Caco-2 (cell line): ENCODE data around the gene RSRC1. TPM values are rescaled to one million over a fixed set of nuclear protein-coding genes. Genes with fewer than 3 reads are reported as not detected.

Source experiments
- BruUV-seq: library from RNA; stranded (reverse); fragments of 400-500 nt; replicated peaks from 2 replicates; lab custom pipeline; 2021; lab: Mats Ljungman, UMichigan
- CTCF ChIA-PET: fragments of 300-600 bp; sonication (Branson Sonifier 250); formaldehyde crosslinking; loops from one replicate; lab custom pipeline; 2022; ENCODE audit warnings: antibody characterized with exemption; lab: Charles Lee
- POLR2A ChIA-PET: fragments of 300-600 bp; sonication (Branson Sonifier 250); formaldehyde crosslinking; loops from one replicate; lab custom pipeline; 2022; ENCODE audit warnings: antibody characterized with exemption; lab: Charles Lee
- DNase-seq, 2 experiments: peaks; one replicate each; pipeline versions ENCODE4 v3.0.0 to v3.0.0-alpha.2; 2020 to 2022
- H3K27me3 ChIP-seq: replicated peaks from 2 replicates; pipeline ENCODE4 v1.6.0; 2011; ENCODE audit warnings: low read length; ENCODE audit not compliant: control insufficient read depth, insufficient read depth
- H3K36me3 ChIP-seq: 2 replicates; pipeline ENCODE4 v1.5.1; 2011; ENCODE audit warnings: low read length; ENCODE audit not compliant: control insufficient read depth, insufficient read depth
- H3K4me1 ChIP-seq: fragments of 250-450 bp; sonication (Bioruptor Pico); 2 replicates; pipeline ENCODE4 v1.5.1; 2020; ENCODE audit warnings: mild to moderate bottlenecking
- H3K4me3 ChIP-seq: 2 replicates; pipeline ENCODE4 v1.5.1; 2011; ENCODE audit warnings: low read depth, mild to moderate bottlenecking, control low read depth, low read length
- H3K9me3 ChIP-seq: fragments of 250-450 bp; sonication (Bioruptor Pico); 2 replicates; pipeline ENCODE4 v1.5.1; 2020; ENCODE audit warnings: mild to moderate bottlenecking, moderate library complexity
- H3K27ac Mint-ChIP-seq: one replicate; pipeline ENCODE4 v1.8.0; 2022; ENCODE audit warnings: mixed read lengths; ENCODE audit not compliant: unreplicated experiment
- H3K27me3 Mint-ChIP-seq: one replicate; pipeline ENCODE4 v1.8.0; 2022; ENCODE audit warnings: mixed read lengths; ENCODE audit not compliant: insufficient read depth, unreplicated experiment
- H3K36me3 Mint-ChIP-seq: one replicate; pipeline ENCODE4 v1.8.0; 2022; ENCODE audit warnings: mild to moderate bottlenecking, mixed read lengths; ENCODE audit not compliant: insufficient read depth, unreplicated experiment
- H3K4me1 Mint-ChIP-seq: one replicate; pipeline ENCODE4 v1.8.0; 2022; ENCODE audit warnings: low read depth, mixed read lengths; ENCODE audit not compliant: unreplicated experiment
- H3K4me3 Mint-ChIP-seq: one replicate; pipeline ENCODE4 v1.8.0; 2022; ENCODE audit warnings: mild to moderate bottlenecking, moderate library complexity, mixed read lengths; ENCODE audit not compliant: unreplicated experiment
- H3K9me3 Mint-ChIP-seq: one replicate; pipeline ENCODE4 v1.8.0; 2022; ENCODE audit warnings: mixed read lengths; ENCODE audit not compliant: unreplicated experiment
- intact Hi-C: fragments of 100-400 bp; cut with micrococcal nuclease; formaldehyde crosslinking; loops from one replicate; pipeline ENCODE4 v1.10.0; 2022; ENCODE audit not compliant: unreplicated experiment
- total RNA-seq: library from RNA; stranded (reverse); gene quantifications from 2 replicates; pipeline ENCODE4 v1.2.3, GENCODE V29; 2022
- TF ChIP-seq, protein P1 (sequence below), 2 experiments: fragments of 200-600 bp in 1 of 2; IDR thresholded peaks; 1 replicate in 1 of 2; 2 replicates in 1 of 2; pipeline versions ENCODE4 v1.5.1 to v1.8.0; 2011 to 2022; ENCODE audit warnings: antibody characterized with exemption in 1 of 2, control low read depth in 1 of 2, inconsistent platforms in 1 of 2, low read depth in 1 of 2, low read length in 1 of 2, mild to moderate bottlenecking in 1 of 2, moderate library complexity in 1 of 2; ENCODE audit not compliant: insufficient read depth in 1 of 2, severe bottlenecking in 1 of 2, unreplicated experiment in 1 of 2

RSRC1 gene
- total RNA-seq, 1 experiment from 2014 or later, result 38.4 TPM

DNA sequence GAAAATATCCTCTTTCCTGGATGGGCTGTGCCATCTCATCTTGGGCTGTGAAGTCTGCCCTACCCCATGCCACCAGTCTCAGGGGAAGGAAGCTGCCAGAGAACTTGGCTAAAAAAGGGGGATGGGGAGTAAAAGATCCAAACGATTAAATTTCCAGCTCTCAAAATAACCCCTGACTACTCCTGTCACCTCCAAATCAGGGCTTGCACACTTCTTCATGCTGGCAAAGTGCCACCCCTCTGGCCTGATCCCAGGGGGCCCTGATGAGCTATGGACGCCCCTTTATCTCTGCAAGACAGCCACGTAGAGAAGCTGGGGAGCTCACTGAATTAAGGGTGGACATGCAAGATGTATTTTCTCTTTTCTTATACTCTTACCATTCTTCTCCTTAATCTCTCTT, 459.9 kb downstream of the RSRC1 start:
- H3K4me1 ChIP-seq, result no peaks in the 10 kb centered on the region
- H3K4me3 ChIP-seq, result no peak overlapping the region
- Mint-ChIP-seq H3K4me3 (no peak overlapping the region), H3K27me3 (peaks cover 2% of the 10 kb centered on the region), H3K4me1 (no peaks in the 10 kb centered on the region), H3K36me3 (no peaks in the 10 kb centered on the region), H3K27ac (no peak overlapping the region), H3K9me3 (no peaks in the 10 kb centered on the region)
- ChIA-PET POLR2A (no interaction called here), CTCF (no interaction called here)
- no peaks in the 10 kb centered on the region for H3K9me3 ChIP-seq
- no peak for DNase-seq
- H3K36me3 ChIP-seq, result no peaks in the 10 kb centered on the region
- TF ChIP-seq, protein P1, sequence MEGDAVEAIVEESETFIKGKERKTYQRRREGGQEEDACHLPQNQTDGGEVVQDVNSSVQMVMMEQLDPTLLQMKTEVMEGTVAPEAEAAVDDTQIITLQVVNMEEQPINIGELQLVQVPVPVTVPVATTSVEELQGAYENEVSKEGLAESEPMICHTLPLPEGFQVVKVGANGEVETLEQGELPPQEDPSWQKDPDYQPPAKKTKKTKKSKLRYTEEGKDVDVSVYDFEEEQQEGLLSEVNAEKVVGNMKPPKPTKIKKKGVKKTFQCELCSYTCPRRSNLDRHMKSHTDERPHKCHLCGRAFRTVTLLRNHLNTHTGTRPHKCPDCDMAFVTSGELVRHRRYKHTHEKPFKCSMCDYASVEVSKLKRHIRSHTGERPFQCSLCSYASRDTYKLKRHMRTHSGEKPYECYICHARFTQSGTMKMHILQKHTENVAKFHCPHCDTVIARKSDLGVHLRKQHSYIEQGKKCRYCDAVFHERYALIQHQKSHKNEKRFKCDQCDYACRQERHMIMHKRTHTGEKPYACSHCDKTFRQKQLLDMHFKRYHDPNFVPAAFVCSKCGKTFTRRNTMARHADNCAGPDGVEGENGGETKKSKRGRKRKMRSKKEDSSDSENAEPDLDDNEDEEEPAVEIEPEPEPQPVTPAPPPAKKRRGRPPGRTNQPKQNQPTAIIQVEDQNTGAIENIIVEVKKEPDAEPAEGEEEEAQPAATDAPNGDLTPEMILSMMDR (IDR thresholded peaks at IDR 0.05; ENCODE audit: insufficient read depth in 1 of 2, low read depth in 1 of 2, low read length in 1 of 2, severe bottlenecking in 1 of 2, unreplicated experiment in 1 of 2), result no peak
- intact Hi-C loops, result loop anchor here (5.0 kb wide), 1 partner anchor 73 kb away; the partner anchor contains the start of gene GFM1
- no peaks in the 10 kb centered on the region for H3K27me3 ChIP-seq
- BruUV-seq, result no TSS peak

DNA sequence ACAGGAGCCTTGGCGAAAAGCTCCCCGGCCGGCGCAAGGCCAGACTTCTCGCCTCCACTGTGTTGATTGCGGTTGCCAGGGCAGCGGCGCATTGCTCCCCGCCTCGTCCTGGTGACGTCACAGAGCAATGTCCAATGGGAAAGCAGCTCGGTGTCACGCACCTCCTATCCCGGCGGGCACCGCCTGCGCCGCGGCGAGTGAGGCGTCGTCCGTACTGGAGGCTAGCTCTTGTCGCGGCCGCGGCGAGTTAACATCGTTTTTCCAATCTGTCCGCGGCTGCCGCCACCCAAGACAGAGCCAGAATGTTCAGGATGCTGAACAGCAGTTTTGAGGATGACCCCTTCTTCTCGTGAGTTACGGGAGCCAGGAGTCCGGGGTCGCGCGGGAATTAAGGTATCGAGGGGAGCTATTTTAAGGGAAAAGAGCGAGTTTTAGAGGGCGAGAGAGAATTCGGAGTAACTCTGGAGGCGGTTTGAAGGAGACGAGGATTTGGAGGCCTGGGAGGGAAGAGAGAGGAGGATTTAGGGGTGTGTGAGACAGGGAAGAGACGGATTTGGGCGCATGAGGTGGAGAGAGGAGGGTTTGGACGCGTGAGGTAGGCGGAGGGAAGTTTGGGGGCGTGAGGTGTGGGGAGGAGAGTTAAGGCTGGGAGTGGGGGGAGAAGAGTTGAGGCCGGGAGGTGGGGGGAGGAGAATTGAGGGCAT, 461.3 kb downstream of the RSRC1 start, which contains the start of gene MLF1:
TSS of gene MLF1 (plus strand) at position 196 of the 704 bp plus-strand sequence. CDS start at position 303, 107 bp downstream.
- ChIA-PET POLR2A (no interaction called here), CTCF (no interaction called here)
- H3K9me3 Mint-ChIP-seq, result no peaks in the 10 kb centered on the region
- intact Hi-C loops, result no loop called here
- H3K36me3 ChIP-seq, result no peaks in the 10 kb centered on the region
- H3K27me3 ChIP-seq, result no peaks in the 10 kb centered on the region
- H3K36me3 Mint-ChIP-seq, result no peaks in the 10 kb centered on the region
- no TSS peak for BruUV-seq
- H3K4me3 Mint-ChIP-seq, result no peak within 1 kb of the TSS
- TF ChIP-seq, protein P1 (IDR thresholded peaks at IDR 0.05; ENCODE audit: insufficient read depth in 1 of 2, low read depth in 1 of 2, low read length in 1 of 2, severe bottlenecking in 1 of 2, unreplicated experiment in 1 of 2), result no peak
- H3K27ac Mint-ChIP-seq, result no peak within 1 kb of the TSS
- no peaks in the 10 kb centered on the region for H3K9me3 ChIP-seq
- H3K4me1 ChIP-seq, result no peaks in the 10 kb centered on the region
- H3K4me3 ChIP-seq, result no peak within 1 kb of the TSS
- no peaks in the 10 kb centered on the region for H3K4me1 Mint-ChIP-seq
- peaks cover 4% of the 10 kb centered on the region for H3K27me3 Mint-ChIP-seq
- no peak for DNase-seq

- TF ChIP-seq, protein P1 (IDR thresholded peaks at IDR 0.05; ENCODE audit: insufficient read depth in 1 of 2, low read depth in 1 of 2, low read length in 1 of 2, severe bottlenecking in 1 of 2, unreplicated experiment in 1 of 2), result no peak
- Mint-ChIP-seq H3K4me3 (no peak overlapping the region), H3K9me3 (no peaks in the 10 kb centered on the region), H3K4me1 (no peaks in the 10 kb centered on the region), H3K27ac (no peak overlapping the region), H3K27me3 (peaks cover 3% of the 10 kb centered on the region), H3K36me3 (no peaks in the 10 kb centered on the region)
- intact Hi-C loops, result no loop called here
- H3K9me3 ChIP-seq, result no peaks in the 10 kb centered on the region
- no peak overlapping the region for H3K4me3 ChIP-seq
- CTCF ChIA-PET, result no interaction called here
- no peaks in the 10 kb centered on the region for H3K4me1 ChIP-seq
- DNase-seq, result no peak
- H3K27me3 ChIP-seq, result no peaks in the 10 kb centered on the region
- POLR2A ChIA-PET, result no interaction called here
- BruUV-seq, result no TSS peak
- no peaks in the 10 kb centered on the region for H3K36me3 ChIP-seq
Observed at GRCh38 chr3:158571969-158572765, 462.3 kb downstream of the RSRC1 start.
